ENCODE results near the gene KIRREL3. TPM values are rescaled to one million over a fixed set of nuclear protein-coding genes. Genes with fewer than 3 reads are reported as not detected.

KIRREL3 gene
- total and polyA plus RNA-seq, 9 of the 15 experiments (the other 6 are each of a cell fraction or from before 2014, with no cell fraction given) = 0.04 to 0.10 TPM; not detected in 7

- no peak for TF ChIP-seq PBX2 (CRISPR knock-in tag; IDR thresholded peaks at IDR 0.05; ENCODE audit: low read depth)
- no peak for TF ChIP-seq PBX2 (tag; conservative IDR thresholded peaks at IDR 0.05; ENCODE audit: low read depth)
- no peak for TF ChIP-seq ZNF239 (CRISPR knock-in tag; IDR thresholded peaks at IDR 0.05)
Observed at GRCh38 chr11:126992804-126993111, 7.8 kb downstream of the KIRREL3 start (continued).

GRCh38 chr11:126992065-126992803, 8.3 kb downstream of the KIRREL3 start:
- no peak overlapping the region for H3K4me3 ChIP-seq
- ChIA-PET CTCF (ENCODE audit: low intra/inter-chr PET ratio) (no interaction called here), POLR2A (no interaction called here)
- peaks cover 0 to 8% of the 10 kb centered on the region in 2 experiments; a peak in 2 of 5 replicates for H3K27me3 ChIP-seq (ENCODE audit: control insufficient read depth in 2 of 2, insufficient read depth in 2 of 2, low read length in 2 of 2)
- WGBS (ENCODE audit: insufficient coverage, low coverage, missing lambda C conversion rate) = 0% methylated on average over 6 of the region's 6 CpGs
- no peaks in the 10 kb centered on the region for H3K9me1 ChIP-seq (ENCODE audit: control insufficient read depth, insufficient read depth, low read length)
- no peaks in the 10 kb centered on the region for H3K4me1 ChIP-seq (replicated peaks in 1 of 2; ENCODE audit: control insufficient read depth in 2 of 2, insufficient read depth in 2 of 2, low read length in 2 of 2)
- no peak overlapping the region for H3K9ac ChIP-seq (ENCODE audit: insufficient read depth in 1 of 2, low read depth in 2 of 2, low read length in 2 of 2)
- no peaks in the 10 kb centered on the region for H4K20me1 ChIP-seq (replicated peaks; ENCODE audit: control insufficient read depth, insufficient read depth, low read length)
- in situ Hi-C loops (cut with MboI) (loop anchor here (25.0 kb wide), 2 partner anchors 280 to 680 kb away; partner anchors contain the start of gene DCPS), intact Hi-C loops (cut with micrococcal nuclease) (no loop called here)
- DNase-seq (ENCODE audit: extremely low read depth in 1 of 4, low spot score in 3 of 4) (no peak), ATAC-seq (no peak), FAIRE-seq (no peak)
- H3K79me2 ChIP-seq (ENCODE audit: control insufficient read depth, insufficient read depth, low read length) = no peaks in the 10 kb centered on the region
- no peaks in the 10 kb centered on the region for H3K36me3 ChIP-seq (ENCODE audit: control insufficient read depth, insufficient read depth, low read length)
- H2AFZ ChIP-seq (ENCODE audit: low read depth, low read length) = no peak overlapping the region
- no TSS peak for BruUV-seq (replicated peaks)
- no peak overlapping the region for H3K27ac ChIP-seq (ENCODE audit: extremely low read depth, low read depth, low read length)
- TF ChIP-seq NONO (IDR thresholded peaks at IDR 0.05; ENCODE audit: low read depth in 2 of 2, low read length in 1 of 2) (no peak), DDX20 (tag; IDR thresholded peaks at IDR 0.05; ENCODE audit: low read depth) (no peak)
- no peak overlapping the region for H3K4me2 ChIP-seq (ENCODE audit: insufficient read depth, low read length)
- H3K9me3 ChIP-seq (replicated peaks; ENCODE audit: control insufficient read depth, insufficient read depth, low read depth, low read length) = no peaks in the 10 kb centered on the region

Data from K562 (cell line).